Measurements from ENCODE around the gene QPRT. TPM values are rescaled to one million over a fixed set of nuclear protein-coding genes. Genes with fewer than 3 reads are reported as not detected.

QPRT gene
- total and polyA plus RNA-seq, 2 donors (not counting 3 experiments of a cell fraction or from before 2014, with no cell fraction given) = 0.40 to 0.44 TPM

- H3K27ac ChIP-seq (ENCODE audit: insufficient read depth, low read depth, low read length) = no peak overlapping the region
- no TSS peak for BruUV-seq (replicated peaks)
- H3K36me3 ChIP-seq (ENCODE audit: control insufficient read depth in 2 of 2, extremely low read depth in 1 of 2, insufficient read depth in 2 of 2, low read length in 2 of 2) = no peaks in the 10 kb centered on the region
- H3K4me2 ChIP-seq (ENCODE audit: insufficient read depth, low read length) = no peak overlapping the region
- FAIRE-seq = no peak
- H3K9ac ChIP-seq (replicated peaks; ENCODE audit: extremely low read depth, insufficient read depth, low read length) = no peak overlapping the region
- ChIA-PET POLR2A (no interaction called here), CTCF (interaction anchor here (1.4 kb wide), 1 partner anchor 33 kb away, joined by 5 read pairs; no protein-coding TSS in a partner anchor)
- dilution Hi-C loops (cut with MboI; ENCODE audit: extremely low pct_ligation_motif_present, low sequenced_read_pairs) = no loop called here
- H3K4me3 ChIP-seq (replicated peaks in 1 of 3; ENCODE audit: insufficient read depth in 1 of 3, low read depth in 1 of 3, low read length in 3 of 3) = no peak overlapping the region
- intact Hi-C loops (cut with micrococcal nuclease) = no loop called here
- no peaks in the 10 kb centered on the region for H3K9me1 ChIP-seq (replicated peaks; ENCODE audit: control insufficient read depth, extremely low read depth, insufficient read depth, low read length)
- no peak overlapping the region for H2AFZ ChIP-seq (ENCODE audit: low read depth, low read length)
- TF ChIP-seq, protein P1, sequence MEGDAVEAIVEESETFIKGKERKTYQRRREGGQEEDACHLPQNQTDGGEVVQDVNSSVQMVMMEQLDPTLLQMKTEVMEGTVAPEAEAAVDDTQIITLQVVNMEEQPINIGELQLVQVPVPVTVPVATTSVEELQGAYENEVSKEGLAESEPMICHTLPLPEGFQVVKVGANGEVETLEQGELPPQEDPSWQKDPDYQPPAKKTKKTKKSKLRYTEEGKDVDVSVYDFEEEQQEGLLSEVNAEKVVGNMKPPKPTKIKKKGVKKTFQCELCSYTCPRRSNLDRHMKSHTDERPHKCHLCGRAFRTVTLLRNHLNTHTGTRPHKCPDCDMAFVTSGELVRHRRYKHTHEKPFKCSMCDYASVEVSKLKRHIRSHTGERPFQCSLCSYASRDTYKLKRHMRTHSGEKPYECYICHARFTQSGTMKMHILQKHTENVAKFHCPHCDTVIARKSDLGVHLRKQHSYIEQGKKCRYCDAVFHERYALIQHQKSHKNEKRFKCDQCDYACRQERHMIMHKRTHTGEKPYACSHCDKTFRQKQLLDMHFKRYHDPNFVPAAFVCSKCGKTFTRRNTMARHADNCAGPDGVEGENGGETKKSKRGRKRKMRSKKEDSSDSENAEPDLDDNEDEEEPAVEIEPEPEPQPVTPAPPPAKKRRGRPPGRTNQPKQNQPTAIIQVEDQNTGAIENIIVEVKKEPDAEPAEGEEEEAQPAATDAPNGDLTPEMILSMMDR (IDR thresholded peaks at IDR 0.05; ENCODE audit: extremely low read depth in 1 of 2, insufficient read depth in 1 of 2, low read depth in 1 of 2, low read length in 2 of 2) = no peak
- TF ChIP-seq EZH2 (IDR thresholded peaks at IDR 0.05; ENCODE audit: borderline replicate concordance, low read depth, low read length, severe bottlenecking) (no peak), POLR2AphosphoS5 (IDR thresholded peaks at IDR 0.05; ENCODE audit: insufficient read depth, low read depth, low read length) (no peak), MYC (IDR thresholded peaks at IDR 0.05; ENCODE audit: low read depth, low read length) (no peak), FOS (IDR thresholded peaks at IDR 0.05; ENCODE audit: borderline replicate concordance, insufficient read depth, low read length) (no peak), POLR2A (IDR thresholded peaks at IDR 0.05; ENCODE audit: low read depth, low read length) (no peak), JUN (IDR thresholded peaks at IDR 0.05; ENCODE audit: borderline replicate concordance, insufficient read depth, insufficient read length, low read depth) (no peak)
- H4K20me1 ChIP-seq (replicated peaks; ENCODE audit: control insufficient read depth, extremely low read depth, insufficient read depth, low read length) = no peaks in the 10 kb centered on the region
- peaks cover 0 to 1% of the 10 kb centered on the region in 2 experiments for H3K27me3 ChIP-seq (ENCODE audit: control insufficient read depth in 2 of 2, insufficient read depth in 2 of 2, low read length in 2 of 2)
- DNase-seq (ENCODE audit: low read depth, low spot score) = no peak
- H3K9me3 ChIP-seq (replicated peaks; ENCODE audit: control insufficient read depth, insufficient read depth, low read length) = no peaks in the 10 kb centered on the region
- no peaks in the 10 kb centered on the region for H3K79me2 ChIP-seq (ENCODE audit: control insufficient read depth, insufficient read depth, low read length)
- H3K4me1 ChIP-seq (ENCODE audit: control insufficient read depth, extremely low read depth, insufficient read depth, low read length) = no peaks in the 10 kb centered on the region
Observed at GRCh38 chr16:29696881-29697331, 17.9 kb downstream of the QPRT start.

All from endothelial cell of umbilical vein (primary cell).